ENCODE data around the gene CAMK2A.

CAMK2A gene

GRCh38 chr5:150183436-150183835 lies 106.1 kb downstream of the CAMK2A start:
- DNase-seq: no peak

- no peak for DNase-seq
Measured at GRCh38 chr5:150182774-150183173, 106.8 kb downstream of the CAMK2A start.

GRCh38 chr5:150181766-150182545 lies 107.6 kb downstream of the CAMK2A start:
- no peak for DNase-seq

GRCh38 chr5:150181027-150181426 lies 108.5 kb downstream of the CAMK2A start:
- no peak for DNase-seq

- DNase-seq: no peak
Measured at GRCh38 chr5:150180241-150181026, 109.1 kb downstream of the CAMK2A start.

GRCh38 chr5:150179019-150179620 lies 110.5 kb downstream of the CAMK2A start:
- no peak for DNase-seq

- DNase-seq: no peak
Measured at GRCh38 chr5:150178262-150178661, 111.3 kb downstream of the CAMK2A start.

- DNase-seq: no peak
Measured at GRCh38 chr5:150177721-150178120, 111.9 kb downstream of the CAMK2A start.

GRCh38 chr5:150176745-150177477 lies 112.7 kb downstream of the CAMK2A start:
- DNase-seq: no peak

- DNase-seq: no peak
Measured at GRCh38 chr5:150175536-150175935, 114.0 kb downstream of the CAMK2A start.

- no peak for DNase-seq
Measured at GRCh38 chr5:150175076-150175475, 114.5 kb downstream of the CAMK2A start.

GRCh38 chr5:150174285-150174684 lies 115.3 kb downstream of the CAMK2A start:
- DNase-seq: no peak

GRCh38 chr5:150173161-150173560 lies 116.4 kb downstream of the CAMK2A start:
- DNase-seq: no peak

GRCh38 chr5:150172556-150172955 lies 117.0 kb downstream of the CAMK2A start:
- no peak for DNase-seq

GRCh38 chr5:150172145-150172544 lies 117.4 kb downstream of the CAMK2A start:
- DNase-seq: no peak
